HuH-7.5 (cell line): ENCODE measurements around the gene FAM151B.
A peak's percentile ranks its signal among the peaks of the same experiment; 100 is the strongest.
"Not testable (repeated sequence)": the region's sequence is repeated elsewhere in the genome, so short reads cannot be mapped to it uniquely, and the experiment has no call there.

Experiments
- DNase-seq: peaks from one replicate; pipeline ENCODE4 v3.0.0; 2011; ENCODE audit warnings: low spot score

FAM151B gene

GRCh38 chr5:80504833-80505232 is 16.9 kb downstream of the FAM151B start:
- DNase-seq = no peak

DNA sequence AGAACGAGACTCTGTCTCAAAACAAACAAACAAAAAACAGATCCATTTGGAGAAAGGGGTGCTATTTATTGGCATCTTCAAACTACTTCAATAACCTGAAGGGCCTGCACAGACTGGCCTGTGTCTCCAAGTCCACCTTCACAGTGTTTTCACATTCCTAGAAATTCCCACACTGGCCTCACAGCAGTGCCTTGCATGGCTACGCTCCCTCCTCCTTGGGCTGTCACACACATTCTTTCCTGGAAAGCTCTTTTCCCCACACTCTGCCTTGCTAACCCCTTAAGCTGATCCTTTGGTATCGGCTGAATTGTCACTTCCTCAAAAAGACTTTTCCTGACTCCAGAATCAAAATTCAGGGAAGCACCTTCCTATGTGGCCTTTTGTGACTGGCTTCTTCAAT is 19.8 kb downstream of the FAM151B start:
- no peak for DNase-seq

DNA sequence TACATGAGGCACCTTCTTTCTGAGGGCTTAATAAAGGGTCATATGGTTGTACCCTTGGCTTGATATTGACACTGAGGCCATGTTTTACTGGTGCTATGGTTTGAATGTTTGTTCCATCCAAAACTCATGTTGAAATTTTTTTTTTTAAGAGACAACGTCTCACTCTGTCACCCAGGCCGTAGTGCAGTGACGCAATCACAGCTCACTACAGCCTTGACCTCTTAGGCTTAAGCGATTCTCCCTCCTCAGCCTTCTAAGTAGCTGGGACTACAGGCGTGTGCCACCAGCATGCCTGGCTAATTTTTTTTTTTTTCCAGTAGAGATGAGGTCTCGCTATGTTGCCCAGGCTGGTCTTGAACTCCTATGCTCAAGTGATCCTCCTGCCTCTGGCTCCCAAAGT is 20.9 kb downstream of the FAM151B start:
- no peak for DNase-seq

GRCh38 chr5:80509362-80509761 is 21.5 kb downstream of the FAM151B start:
- no peak for DNase-seq

DNA sequence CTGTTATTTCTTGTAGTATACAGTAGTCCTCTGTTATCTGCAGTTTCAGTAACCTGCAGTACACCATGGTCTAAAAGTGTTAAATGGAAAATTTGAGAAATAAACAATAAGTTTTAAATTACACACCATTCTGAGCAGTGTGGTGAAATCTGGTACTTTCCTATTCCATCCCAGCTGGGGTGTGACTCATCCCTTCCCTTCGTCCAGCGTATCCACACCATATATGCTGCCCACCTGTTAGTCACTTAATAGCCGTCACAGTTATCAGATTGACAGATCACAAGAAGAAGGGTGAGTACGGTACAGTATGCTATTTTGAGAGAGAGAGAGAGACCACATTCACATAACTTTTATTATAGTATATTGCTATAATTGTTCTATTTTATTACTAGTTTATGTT is 28.9 kb downstream of the FAM151B start:
- no peak for DNase-seq

DNA sequence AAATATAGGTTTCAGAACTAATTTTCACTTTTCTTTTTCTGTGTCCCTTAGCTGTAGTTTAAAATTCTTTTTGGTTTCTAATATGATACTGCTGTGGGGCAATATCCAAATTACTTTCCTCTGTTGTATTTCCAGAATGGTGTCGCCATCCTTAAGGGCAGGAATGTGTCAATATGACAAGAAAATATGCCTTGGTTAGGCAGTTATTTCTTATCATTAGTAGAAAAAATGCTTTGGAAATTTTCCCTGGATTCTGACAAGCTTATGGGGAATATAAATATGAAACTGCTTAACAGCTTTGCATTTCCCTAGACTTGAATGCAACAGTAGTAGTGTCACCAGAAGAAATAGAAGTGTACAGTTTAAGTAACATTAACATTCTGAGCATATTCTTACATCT is 52.8 kb downstream of the FAM151B start:
- no peak for DNase-seq

DNA sequence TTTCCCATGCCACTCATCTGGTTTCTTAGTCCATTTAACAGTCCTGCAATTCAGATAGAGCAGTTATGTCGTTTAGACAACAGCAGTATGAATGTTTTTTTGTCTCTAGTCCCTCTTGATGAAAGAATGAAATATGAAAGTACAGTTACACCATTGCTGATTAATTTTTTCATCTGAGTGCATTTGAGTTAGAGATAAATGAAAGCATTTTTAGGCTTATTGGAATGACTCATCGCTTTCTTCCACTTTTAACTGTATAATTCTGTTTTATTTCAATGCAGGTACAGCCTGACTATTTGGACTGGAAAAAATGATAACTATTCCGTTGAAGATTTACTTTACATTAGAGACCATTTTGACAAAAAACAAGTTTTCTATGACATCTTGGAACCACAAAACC is 53.5 kb downstream of the FAM151B start:
- no peak for DNase-seq

DNA sequence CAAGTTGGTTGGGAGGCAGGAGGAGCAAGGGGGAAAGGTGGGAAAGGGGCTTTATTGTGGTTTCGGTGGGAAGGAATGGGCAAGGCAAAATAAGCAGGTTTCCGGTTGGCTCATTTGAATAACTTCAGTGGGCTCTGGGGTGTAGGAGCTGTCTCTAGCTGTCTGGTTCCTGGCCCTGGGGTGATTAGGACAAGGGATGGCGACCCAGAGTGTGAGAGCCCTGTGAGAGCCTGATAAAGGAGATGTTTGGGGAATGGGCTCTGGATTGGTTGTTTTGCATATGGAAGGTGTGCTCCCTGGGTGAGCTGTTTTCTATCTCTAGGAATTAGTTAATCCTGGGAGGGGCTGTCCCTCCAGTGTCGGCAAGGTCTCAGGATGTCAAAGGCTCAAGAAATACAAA is 66.7 kb downstream of the FAM151B start:
- no peak for DNase-seq

DNA sequence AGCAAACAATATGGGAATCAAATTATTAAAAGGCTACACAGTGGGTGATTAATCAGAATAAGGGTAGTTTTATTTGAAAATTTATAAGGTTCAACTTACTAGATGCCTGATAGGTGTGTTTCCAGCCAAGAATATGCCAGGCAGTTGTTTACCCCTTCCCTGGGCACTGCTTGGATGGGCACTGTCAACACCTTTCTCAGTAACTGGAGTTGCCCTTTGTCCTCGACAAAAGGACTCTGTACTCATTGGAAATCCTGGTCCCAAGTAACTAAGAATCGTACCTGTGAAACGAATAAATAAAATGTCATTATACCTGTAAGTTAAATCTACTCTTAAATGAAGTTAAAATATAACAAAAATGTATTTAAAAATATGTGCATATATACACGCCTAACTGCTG is 67.2 kb downstream of the FAM151B start:
- no peak for DNase-seq

- DNase-seq = no peak
Measured at GRCh38 chr5:80559244-80559643, 71.3 kb downstream of the FAM151B start.

DNA sequence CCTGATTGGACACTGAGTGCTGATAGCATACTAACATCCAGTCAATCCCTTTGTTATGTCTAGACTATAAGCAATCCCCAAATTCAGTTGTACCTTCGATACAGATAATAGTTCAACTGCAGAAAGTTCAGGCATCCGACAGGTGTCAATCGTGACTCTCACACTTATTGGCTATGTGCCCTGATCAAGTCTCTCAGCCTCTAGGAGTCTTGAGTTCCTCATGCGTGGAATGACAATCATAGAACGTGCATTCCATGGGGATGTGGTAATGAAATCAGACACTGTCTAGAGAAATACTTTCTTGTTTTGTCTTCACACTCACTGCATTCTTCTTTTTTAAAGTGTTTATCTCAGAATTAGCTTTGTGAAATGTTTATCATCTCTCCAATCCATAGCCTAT is 77.4 kb downstream of the FAM151B start:
- DNase-seq = no peak

DNA sequence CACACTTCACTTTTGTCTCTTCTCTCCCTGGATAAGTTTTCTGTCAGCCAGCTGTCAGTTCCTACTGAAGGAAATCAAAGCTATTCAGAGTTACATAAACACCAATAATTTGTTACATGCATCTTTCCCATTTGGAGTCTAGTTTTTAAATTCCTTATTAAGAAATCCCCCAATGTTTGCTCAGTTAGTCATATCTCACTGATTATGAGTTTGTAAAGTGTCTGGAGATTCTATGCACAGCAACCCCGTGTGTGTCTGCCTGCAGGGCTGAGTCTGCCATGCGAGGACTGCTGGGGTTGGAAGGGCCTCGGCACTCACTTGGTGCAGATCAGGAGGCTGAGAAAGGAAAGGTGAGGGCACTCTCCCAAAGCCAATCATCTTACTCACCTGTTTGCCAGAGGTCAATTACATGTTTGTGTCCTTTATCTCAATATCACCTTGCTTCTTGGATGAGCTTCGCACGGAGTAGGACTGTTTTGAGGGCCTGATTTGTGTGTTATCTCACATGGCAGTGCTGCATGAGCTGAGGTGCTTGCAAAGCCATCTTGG is 78.9 kb downstream of the FAM151B start:
- DNase-seq = no peak

DNA sequence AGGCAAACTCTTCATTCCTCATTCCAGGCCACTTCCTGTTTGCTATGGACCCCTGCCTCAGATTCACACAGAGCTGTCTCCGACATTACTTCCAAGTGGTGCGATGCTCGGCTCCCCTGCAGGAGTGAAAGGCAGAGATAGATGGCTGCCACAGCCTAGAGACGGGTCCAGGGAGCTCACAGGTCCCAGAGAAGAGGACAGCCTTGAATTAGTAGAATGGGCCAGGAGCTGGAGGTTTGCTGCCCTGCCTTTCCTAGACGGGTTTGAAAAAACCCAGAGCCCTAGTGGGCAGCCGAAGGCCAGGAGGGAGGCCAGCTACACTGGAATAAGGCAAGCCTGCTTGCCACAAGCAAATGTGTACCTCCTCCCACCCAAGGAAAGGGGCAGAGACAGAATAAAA is 80.4 kb downstream of the FAM151B start:
- DNase-seq = no peak

- DNase-seq = no peak
Measured at GRCh38 chr5:80569086-80569960, 81.4 kb downstream of the FAM151B start.

DNA sequence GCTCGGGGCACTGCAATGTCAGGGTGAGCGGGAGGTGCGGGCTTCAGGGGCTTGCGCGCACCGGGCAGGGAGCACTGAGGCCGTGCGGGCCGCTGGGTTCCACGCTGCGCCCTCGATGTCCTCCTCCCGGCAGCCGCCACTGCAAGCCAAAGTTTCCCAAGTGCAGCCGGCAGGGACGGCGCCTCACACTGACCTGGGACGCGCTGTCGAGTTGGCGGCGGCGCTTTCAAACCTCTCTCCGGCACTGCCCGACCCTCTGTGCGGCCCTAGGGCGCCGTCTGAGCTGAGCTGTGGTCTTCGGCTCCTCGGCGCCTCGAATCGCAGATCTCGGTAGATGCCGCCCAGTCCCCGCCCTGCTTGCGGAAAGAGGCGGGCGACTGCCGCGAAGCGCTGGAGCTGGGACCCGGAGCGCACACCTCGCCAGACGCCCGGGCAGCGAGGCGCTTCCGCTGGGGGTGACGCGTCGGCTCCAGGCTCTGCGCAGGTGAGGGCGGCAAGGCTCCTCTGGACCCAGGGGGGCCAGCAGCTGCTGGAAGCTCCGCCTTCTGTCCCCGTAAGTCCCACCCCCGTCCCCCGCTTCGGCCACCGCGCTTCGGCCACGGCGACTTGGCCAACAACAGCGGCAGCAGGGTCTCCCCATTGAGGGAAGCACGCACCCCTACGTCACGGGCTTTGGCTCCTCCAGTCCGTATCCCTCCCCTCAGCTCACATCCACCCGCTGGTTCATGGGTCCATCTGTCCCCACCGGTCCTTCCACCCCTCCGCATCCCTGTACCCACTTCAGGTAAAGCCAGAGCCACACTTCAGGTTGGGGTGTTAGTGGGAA is 82.3 kb downstream of the FAM151B start, which contains the start of gene ANKRD34B:
Gene ANKRD34B (minus strand): TSS at position 320 of the 826 bp plus-strand sequence. CDS start 10,261 bp downstream, outside the sequence.
- peak; percentile 59 for DNase-seq

- DNase-seq = no peak
Measured at GRCh38 chr5:80573062-80573461, 85.2 kb downstream of the FAM151B start.

GRCh38 chr5:80576383-80576782 is 88.5 kb downstream of the FAM151B start:
- DNase-seq = no peak

DNA sequence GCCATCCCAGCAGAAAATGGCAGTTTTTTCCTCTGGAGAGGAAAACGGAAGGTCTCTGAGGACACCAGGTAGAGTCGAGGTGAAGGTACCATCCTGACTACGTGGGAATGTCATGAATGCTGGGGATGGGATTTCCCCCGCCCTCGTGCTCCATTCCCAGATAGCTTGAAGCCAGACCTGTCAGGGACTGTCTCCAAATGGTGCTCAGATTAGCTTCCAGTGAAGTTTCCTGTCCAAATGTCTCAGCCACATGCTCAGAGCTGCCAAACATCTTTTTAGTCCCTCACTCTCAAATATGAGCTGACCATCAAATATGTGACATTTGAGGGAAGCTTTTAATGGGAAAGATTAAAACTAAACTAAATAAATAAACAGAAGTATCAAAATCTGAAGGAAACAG is 89.8 kb downstream of the FAM151B start:
- no peak for DNase-seq

GRCh38 chr5:80579050-80579449 is 91.2 kb downstream of the FAM151B start:
- DNase-seq = no peak

DNA sequence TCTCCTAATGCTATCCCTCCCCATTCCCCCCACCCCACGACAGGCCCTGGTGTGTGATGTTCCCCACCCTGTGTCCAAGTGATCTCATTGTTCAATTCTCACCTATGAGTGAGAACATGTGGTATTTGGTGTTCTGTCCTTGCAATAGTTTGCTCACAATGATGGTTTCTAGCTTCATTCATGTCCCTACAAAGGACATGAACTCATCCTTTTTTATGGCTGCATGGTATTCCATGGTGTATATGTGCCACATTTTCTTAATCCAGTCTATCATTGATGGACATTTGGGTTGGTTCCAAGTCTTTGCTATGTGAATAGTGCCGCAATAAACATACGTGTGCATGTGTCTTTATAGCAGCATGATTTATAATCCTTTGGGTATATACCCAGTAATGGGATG is 92.4 kb downstream of the FAM151B start:
- DNase-seq = not testable (repeated sequence)

- no peak for DNase-seq
Measured at GRCh38 chr5:80584770-80585169, 96.9 kb downstream of the FAM151B start.

DNA sequence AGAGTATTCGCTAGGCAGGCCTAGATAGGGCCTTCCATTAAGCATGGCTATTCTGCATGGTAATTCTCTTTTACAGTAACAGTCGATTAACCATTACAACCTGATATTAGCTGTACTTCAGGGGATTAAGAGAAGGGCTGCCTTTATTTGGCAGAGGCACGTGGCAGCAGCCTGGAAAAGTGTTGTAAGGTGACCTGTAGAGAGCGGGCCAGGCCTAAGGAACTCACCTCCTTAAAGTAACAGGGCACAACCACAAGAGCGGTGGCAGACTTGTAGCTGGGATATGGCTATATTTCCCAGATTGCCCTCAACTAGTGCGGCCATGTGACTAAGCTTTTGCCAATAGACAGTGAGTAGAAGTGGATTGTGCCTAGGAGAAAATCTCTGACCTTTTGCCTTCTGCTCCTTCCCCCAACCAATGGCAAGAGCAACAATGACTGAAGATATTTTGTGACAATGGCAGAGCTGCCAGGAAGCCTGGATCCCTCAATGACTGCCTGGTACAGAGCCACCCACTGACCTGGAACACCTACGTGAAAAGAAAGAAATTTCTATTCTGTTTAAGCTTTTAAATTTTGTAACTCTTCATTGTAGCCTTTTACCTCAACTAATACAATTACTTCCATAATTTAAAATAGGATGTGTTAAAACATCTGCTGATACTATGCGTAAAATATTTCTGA is 101.1 kb downstream of the FAM151B start:
- DNase-seq = no peak
